GM21360 (cell line): ENCODE data around the gene INPP5K.
"Not testable (repeated sequence)": the region's sequence is repeated elsewhere in the genome, so short reads cannot be mapped to it uniquely, and the experiment has no call there.

ENCODE experiments used
- ATAC-seq: cut with Tn5 transposase; IDR thresholded peaks from one replicate; pipeline ENCODE4 v1.9.1; 2021; ENCODE audit warnings: mild to moderate bottlenecking, moderate library complexity; ENCODE audit not compliant: unreplicated experiment

INPP5K gene

DNA sequence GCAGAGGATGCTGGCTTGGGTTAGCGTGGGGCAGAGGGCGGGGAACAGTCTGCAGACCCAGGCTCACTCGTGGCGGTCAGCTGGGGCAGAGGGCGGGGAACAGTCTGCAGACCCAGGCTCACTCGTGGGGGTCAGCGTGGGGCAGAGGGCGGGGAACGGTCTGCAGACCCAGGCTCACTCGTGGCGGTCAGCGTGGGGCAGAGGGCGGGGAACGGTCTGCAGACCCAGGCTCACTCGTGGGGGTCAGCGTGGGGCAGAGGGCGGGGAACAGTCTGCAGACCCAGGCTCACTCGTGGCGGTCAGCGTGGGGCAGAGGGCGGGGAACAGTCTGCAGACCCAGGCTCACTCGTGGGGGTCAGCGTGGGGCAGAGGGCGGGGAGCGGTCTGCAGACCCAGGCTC is 7.7 kb downstream of the INPP5K start:
- not testable (repeated sequence) for ATAC-seq

GRCh38 chr17:1506649-1507267 is 9.7 kb downstream of the INPP5K start:
- ATAC-seq = no peak

GRCh38 chr17:1505586-1505985 is 10.8 kb downstream of the INPP5K start:
- no peak for ATAC-seq

- no peak for ATAC-seq
These were observed 11.5 kb downstream of the INPP5K start for GRCh38 chr17:1504866-1505265.

DNA sequence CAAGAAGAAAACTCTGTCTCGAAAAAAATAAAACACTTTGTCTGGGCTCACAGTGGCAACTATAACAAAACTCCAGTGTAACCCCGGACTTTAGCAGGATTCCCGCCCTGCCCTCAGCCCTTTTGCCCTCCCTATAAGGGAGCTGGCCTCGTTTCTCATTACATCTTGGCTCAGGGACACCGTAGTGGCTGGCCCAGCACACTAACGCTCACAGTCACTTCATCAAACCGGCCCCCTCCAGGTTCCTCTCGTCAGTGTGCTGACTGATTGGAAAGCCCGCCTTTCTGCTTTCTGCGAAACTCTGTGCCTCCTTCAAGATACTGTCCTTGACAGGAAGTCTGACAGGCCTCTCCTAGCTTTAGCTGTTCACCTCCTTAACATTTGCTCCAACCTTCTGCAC is 12.7 kb downstream of the INPP5K start:
- ATAC-seq = no peak

GRCh38 chr17:1498869-1499268 is 17.5 kb downstream of the INPP5K start:
- ATAC-seq = no peak

- no peak for ATAC-seq
These were observed 18.2 kb downstream of the INPP5K start for GRCh38 chr17:1498233-1498632.

- no peak for ATAC-seq
These were observed 18.6 kb downstream of the INPP5K start for GRCh38 chr17:1497831-1498230.

- no peak for ATAC-seq
These were observed 19.5 kb downstream of the INPP5K start for GRCh38 chr17:1496869-1497268.

GRCh38 chr17:1495265-1495989 is 21.0 kb downstream of the INPP5K start:
- no peak for ATAC-seq

GRCh38 chr17:1494736-1495253 is 21.6 kb downstream of the INPP5K start:
- no peak for ATAC-seq

GRCh38 chr17:1494203-1494602 is 22.2 kb downstream of the INPP5K start:
- no peak for ATAC-seq

DNA sequence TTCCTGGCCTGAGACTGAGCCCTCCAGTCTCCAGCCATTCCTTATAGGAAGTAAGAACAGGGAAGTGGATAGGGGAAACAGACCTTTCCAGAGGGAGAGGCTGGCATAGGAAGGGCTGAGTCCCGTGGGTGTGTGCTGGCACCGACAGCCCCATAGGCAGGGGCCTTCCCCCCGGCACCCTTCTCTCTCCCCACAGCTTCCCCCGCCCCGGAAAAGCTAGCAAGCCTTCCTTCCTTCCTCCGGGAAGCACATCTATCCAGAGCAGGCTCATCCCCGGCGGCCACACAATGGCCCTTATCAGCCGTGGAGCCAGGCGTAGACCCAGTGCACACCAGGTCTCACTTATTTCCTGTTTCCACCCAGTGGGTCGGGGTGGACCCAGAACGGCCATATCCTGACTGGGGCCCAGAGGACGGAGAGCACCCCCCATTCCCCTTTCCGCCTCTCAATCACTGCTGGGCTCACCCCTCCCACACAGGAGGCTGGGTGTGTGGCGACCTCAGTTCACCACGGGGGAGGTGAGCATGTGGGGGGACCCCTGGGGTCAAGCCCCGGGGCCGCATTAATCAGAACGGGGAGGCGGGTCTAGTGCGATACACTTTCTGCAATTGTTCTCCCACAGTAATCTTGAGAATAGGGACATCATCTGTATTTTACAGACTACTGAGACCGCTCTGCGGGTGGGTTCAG is 23.0 kb downstream of the INPP5K start:
- no peak for ATAC-seq

- no peak for ATAC-seq
These were observed 23.9 kb downstream of the INPP5K start, which contains the start of gene MYO1C for GRCh38 chr17:1492249-1493206. TSS of gene MYO1C (minus strand) at chr17:1492686. CDS start at chr17:1492487, 199 bp downstream.

DNA sequence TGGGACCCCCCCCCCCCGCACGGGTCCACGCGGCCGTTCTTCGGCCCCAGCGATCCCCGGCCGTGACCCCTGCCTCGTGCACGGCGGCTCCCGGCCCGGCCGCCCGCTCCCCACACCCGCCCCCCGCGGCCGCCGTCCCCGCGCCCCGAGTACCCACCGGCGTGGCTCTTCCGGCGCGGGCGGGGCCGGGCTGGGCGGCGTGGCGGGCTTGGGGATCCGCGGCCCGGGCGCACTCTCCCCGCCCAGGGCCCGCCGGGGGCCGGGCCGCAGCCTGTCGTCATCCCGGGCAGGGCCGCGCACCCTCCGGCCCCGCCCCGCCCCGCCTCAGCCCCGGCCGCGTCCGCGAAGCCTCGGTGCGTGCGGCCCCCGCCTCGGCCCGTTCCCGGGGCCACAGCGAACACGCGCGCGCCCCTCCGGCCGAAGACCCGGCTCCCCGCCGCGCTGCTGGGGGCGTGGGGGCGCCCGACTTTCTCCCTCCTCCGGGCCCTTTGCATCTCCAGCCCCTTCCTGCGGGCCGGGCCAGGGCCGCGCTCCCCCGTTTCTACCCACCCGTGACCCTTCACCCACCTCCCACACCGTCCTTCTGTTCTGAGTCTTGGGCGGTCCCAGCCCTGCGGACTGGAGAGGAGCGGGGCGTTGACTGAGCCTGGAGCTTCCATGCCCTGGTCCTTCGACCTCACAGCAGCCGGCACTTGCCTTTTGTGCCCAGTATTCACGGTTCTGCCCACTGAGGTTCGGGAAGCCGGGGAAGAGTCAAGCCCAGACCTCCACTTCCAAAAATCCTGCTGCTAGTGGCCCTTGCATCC is 24.8 kb downstream of the INPP5K start:
- ATAC-seq = no peak

- no peak for ATAC-seq
These were observed 25.6 kb downstream of the INPP5K start for GRCh38 chr17:1490643-1491442.

DNA sequence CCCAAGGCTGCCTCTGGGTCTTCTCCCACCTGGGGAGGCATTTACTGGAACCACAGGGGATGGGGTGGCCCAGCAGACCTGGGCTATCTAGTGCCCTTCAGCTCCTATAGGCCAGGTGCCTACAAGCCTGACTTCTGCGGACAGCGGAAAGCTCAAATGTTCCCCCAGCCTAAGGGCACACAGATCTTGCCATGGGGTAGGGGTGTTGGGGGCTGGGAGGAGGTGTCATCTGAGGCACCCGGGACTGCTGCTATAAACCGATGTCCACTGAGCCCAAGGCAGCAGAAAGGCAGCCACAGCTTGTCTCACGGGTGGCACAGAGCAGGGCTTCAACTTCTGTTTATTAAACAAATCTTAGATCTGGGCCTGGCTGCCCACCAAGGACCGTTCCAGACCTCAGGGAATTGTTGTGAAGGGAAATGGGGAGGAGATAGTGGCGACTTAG is 27.6 kb downstream of the INPP5K start:
- ATAC-seq = no peak

DNA sequence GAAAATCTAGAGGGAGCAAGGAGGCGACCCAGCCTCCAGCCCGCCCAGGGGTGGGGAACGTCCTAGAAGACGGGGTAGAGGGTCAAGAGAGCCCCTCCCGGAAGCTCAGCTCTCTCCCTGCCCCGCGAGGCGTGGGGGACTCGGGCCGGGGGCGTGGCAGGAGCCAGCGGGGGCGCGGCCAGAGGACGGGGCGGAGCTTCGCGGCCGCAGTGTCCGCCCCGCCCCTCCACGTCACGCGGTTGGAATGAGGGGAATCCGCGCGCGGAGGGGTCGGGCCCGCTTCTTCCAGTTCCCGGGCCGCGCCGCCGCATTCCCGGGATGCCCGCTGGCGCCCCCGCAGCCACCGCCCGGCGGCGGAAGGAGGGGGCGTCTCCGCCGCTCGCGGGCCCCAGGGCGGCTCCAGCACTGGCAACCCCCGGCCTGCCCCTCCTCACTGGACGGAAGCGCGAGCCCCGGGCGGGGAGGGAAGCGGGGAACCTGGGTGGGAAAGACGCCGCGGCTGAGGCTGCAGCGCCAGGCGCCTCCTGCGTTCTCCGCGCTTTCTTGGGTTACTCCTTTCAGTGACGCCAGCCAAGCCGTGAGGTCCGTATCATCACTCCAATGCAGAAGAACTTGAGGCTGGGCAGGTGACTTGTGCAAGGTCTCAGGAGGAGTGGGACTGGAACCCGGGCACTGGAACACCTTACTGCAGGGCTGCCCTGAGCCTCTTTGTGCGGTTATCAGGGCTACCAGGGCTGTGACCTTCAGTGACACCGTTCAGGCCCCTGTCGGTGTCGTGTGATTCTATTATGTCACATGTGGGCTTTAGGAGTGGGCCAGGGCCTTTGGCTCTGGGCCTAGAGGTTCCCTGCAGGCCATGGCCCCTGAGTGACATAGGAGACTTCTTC is 28.2 kb downstream of the INPP5K start:
- peak; percentile 34 for ATAC-seq
